Measurements from ENCODE around the gene AKIP1. TPM values are rescaled to one million over a fixed set of nuclear protein-coding genes. Genes with fewer than 3 reads are reported as not detected.
"Not testable (repeated sequence)": the region's sequence is repeated elsewhere in the genome, so short reads cannot be mapped to it uniquely, and the experiment has no call there.

The AKIP1 gene
- polyA plus RNA-seq, 3 donors = 8.7 to 18.9 (median 18.7) TPM

DNA sequence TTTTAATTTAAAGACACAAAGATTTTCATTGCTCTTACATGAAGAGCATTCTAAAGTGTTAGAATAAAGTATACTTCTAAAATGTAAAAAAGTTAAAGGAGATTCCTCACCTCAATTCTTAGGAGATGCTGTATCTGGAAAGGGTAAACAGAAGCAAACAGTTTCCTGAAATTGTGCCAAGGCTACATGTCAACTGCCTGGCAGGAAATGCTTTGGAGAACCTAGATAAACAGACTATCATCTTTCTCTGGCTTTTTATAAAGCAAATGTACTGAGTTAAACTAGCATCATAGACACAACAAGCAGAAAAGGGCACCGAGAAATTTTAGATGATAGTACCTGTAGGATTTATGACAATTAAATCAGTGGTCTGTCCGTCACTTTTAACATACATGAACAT, 24.7 kb upstream of the AKIP1 start:
- WGBS (ENCODE audit: insufficient coverage) = no CpG with 5 or more reads among the region's 2 CpGs
- Mint-ChIP-seq H3K9me3 (peaks cover 6 to 19% (median 10%) of the 10 kb centered on the region in 7 donors), H3K27ac (no peak overlapping the region), H3K4me3 (no peak overlapping the region), H3K36me3 (no peaks in the 10 kb centered on the region), H3K27me3 (ENCODE audit: low read depth in 3 of 3) (peaks cover 0 to 8% (median 2%) of the 10 kb centered on the region in 3 donors), H3K4me1 (no peaks in the 10 kb centered on the region)
- TF ChIP-seq, protein P1, sequence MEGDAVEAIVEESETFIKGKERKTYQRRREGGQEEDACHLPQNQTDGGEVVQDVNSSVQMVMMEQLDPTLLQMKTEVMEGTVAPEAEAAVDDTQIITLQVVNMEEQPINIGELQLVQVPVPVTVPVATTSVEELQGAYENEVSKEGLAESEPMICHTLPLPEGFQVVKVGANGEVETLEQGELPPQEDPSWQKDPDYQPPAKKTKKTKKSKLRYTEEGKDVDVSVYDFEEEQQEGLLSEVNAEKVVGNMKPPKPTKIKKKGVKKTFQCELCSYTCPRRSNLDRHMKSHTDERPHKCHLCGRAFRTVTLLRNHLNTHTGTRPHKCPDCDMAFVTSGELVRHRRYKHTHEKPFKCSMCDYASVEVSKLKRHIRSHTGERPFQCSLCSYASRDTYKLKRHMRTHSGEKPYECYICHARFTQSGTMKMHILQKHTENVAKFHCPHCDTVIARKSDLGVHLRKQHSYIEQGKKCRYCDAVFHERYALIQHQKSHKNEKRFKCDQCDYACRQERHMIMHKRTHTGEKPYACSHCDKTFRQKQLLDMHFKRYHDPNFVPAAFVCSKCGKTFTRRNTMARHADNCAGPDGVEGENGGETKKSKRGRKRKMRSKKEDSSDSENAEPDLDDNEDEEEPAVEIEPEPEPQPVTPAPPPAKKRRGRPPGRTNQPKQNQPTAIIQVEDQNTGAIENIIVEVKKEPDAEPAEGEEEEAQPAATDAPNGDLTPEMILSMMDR (IDR thresholded peaks at IDR 0.05) = no peak
- H3K27ac ChIP-seq (ENCODE audit: low read depth in 1 of 2, low read length in 2 of 2) = no peak overlapping the region
- no peaks in the 10 kb centered on the region for H4K20me1 ChIP-seq (ENCODE audit: insufficient read depth, low read length)
- no peaks in the 10 kb centered on the region for H3K27me3 ChIP-seq (ENCODE audit: control insufficient read depth in 2 of 2, insufficient read depth in 2 of 2, low read length in 2 of 2)
- H2AFZ ChIP-seq (ENCODE audit: insufficient read depth, low read depth, low read length, poor library complexity, severe bottlenecking) = no peak overlapping the region
- no peaks in the 10 kb centered on the region for H3K4me1 ChIP-seq (ENCODE audit: control insufficient read depth in 1 of 2, insufficient read depth in 2 of 2, low read length in 2 of 2)
- no peaks in the 10 kb centered on the region for H3K79me2 ChIP-seq (ENCODE audit: insufficient read depth, low read length)
- intact Hi-C loops (cut with micrococcal nuclease) = no loop called here
- H3K9me3 ChIP-seq (replicated peaks in 1 of 2; ENCODE audit: control insufficient read depth in 1 of 2, insufficient read depth in 1 of 2, low read length in 2 of 2) = no peaks in the 10 kb centered on the region
- no peak overlapping the region for H3K4me2 ChIP-seq (replicated peaks; ENCODE audit: extremely low read depth, low read length, poor library complexity, severe bottlenecking)
- H3K9ac ChIP-seq (ENCODE audit: insufficient read depth, low read length, poor library complexity, severe bottlenecking) = no peak overlapping the region
- no peak for DNase-seq
- no peak overlapping the region for H3K4me3 ChIP-seq (replicated peaks in 1 of 3; ENCODE audit: low read depth in 2 of 3, low read length in 3 of 3)
- no peaks in the 10 kb centered on the region for H3K36me3 ChIP-seq (replicated peaks in 1 of 2; ENCODE audit: control insufficient read depth in 1 of 2, insufficient read depth in 2 of 2, low read length in 2 of 2)

DNA sequence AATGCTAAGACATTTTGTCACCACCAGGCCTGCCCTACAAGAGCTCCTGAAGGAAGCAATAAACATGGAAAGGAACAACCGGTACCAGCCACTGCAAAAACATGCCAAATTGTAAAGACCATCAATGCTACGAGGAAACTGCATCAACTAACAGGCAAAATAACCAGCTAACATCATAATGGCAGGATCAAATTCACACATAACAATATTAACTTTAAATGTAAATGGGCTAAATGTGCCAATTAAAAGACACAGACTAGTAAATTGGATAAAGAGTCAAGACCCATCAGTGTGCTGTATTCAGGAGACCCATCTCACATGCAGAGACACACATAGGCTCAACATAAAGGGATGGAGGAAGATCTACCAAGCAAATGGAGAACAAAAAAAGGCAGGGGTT, 19.8 kb upstream of the AKIP1 start:
- H3K27ac Mint-ChIP-seq; H3K4me1 Mint-ChIP-seq; DNase-seq; H3K36me3 ChIP-seq (replicated peaks in 1 of 2; ENCODE audit: control insufficient read depth in 1 of 2, insufficient read depth in 2 of 2, low read length in 2 of 2); H3K4me1 ChIP-seq (ENCODE audit: control insufficient read depth in 1 of 2, insufficient read depth in 2 of 2, low read length in 2 of 2); H3K27ac ChIP-seq (ENCODE audit: low read depth in 1 of 2, low read length in 2 of 2); H3K79me2 ChIP-seq (ENCODE audit: insufficient read depth, low read length); H3K4me3 ChIP-seq (replicated peaks in 1 of 3; ENCODE audit: low read depth in 2 of 3, low read length in 3 of 3); H4K20me1 ChIP-seq (ENCODE audit: insufficient read depth, low read length); H2AFZ ChIP-seq (ENCODE audit: insufficient read depth, low read depth, low read length, poor library complexity, severe bottlenecking); H3K27me3 ChIP-seq (ENCODE audit: control insufficient read depth in 2 of 2, insufficient read depth in 2 of 2, low read length in 2 of 2); H3K36me3 Mint-ChIP-seq; H3K4me2 ChIP-seq (replicated peaks; ENCODE audit: extremely low read depth, low read length, poor library complexity, severe bottlenecking); H3K9ac ChIP-seq (ENCODE audit: insufficient read depth, low read length, poor library complexity, severe bottlenecking); intact Hi-C loops (cut with micrococcal nuclease); H3K27me3 Mint-ChIP-seq (ENCODE audit: low read depth in 3 of 3); H3K9me3 ChIP-seq (replicated peaks in 1 of 2; ENCODE audit: control insufficient read depth in 1 of 2, insufficient read depth in 1 of 2, low read length in 2 of 2); H3K4me3 Mint-ChIP-seq: not testable (repeated sequence)
- peaks cover 6 to 34% (median 15%) of the 10 kb centered on the region in 7 donors for H3K9me3 Mint-ChIP-seq
- no CpG with 5 or more reads among the region's 2 CpGs for WGBS (ENCODE audit: insufficient coverage)

Data from CD14-positive monocyte (primary cell).